Tibial nerve (tissue), 3 donors: ENCODE measurements around the gene P2RY14.

Experiments used
- POLR2A ChIP-seq, 2 donors: fragments of 450-650 bp; IDR thresholded peaks; one replicate each; pipeline ENCODE4 v1.6.1; 2017; ENCODE audit warnings: antibody characterized with exemption in 2 of 2, mild to moderate bottlenecking in 2 of 2, moderate library complexity in 2 of 2
- TF ChIP-seq, protein P1 (sequence below), 5 experiments: fragments of 200-600 bp in 3 of 5; fragments of 450-650 bp in 2 of 5; sonication (generic) in 3 of 5; IDR thresholded peaks; one replicate each; pipeline ENCODE4 v1.5.1; 2016 to 2019; ENCODE audit warnings: antibody characterized with exemption in 5 of 5, mild to moderate bottlenecking in 3 of 5, moderate library complexity in 2 of 5

- TF ChIP-seq, protein P1, sequence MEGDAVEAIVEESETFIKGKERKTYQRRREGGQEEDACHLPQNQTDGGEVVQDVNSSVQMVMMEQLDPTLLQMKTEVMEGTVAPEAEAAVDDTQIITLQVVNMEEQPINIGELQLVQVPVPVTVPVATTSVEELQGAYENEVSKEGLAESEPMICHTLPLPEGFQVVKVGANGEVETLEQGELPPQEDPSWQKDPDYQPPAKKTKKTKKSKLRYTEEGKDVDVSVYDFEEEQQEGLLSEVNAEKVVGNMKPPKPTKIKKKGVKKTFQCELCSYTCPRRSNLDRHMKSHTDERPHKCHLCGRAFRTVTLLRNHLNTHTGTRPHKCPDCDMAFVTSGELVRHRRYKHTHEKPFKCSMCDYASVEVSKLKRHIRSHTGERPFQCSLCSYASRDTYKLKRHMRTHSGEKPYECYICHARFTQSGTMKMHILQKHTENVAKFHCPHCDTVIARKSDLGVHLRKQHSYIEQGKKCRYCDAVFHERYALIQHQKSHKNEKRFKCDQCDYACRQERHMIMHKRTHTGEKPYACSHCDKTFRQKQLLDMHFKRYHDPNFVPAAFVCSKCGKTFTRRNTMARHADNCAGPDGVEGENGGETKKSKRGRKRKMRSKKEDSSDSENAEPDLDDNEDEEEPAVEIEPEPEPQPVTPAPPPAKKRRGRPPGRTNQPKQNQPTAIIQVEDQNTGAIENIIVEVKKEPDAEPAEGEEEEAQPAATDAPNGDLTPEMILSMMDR (IDR thresholded peaks at IDR 0.05), result no peak
- no peak for TF ChIP-seq POLR2A (IDR thresholded peaks at IDR 0.05)
Measured at GRCh38 chr3:151209654-151210053, 68.7 kb downstream of the P2RY14 start.
